Heart left ventricle (tissue), 13 donors: ENCODE measurements around the gene TRAPPC14.

Experiments used
- POLR2A ChIP-seq, 2 donors: fragments of 450-650 bp; IDR thresholded peaks; one replicate each; pipeline ENCODE4 v1.6.1; 2017; ENCODE audit warnings: antibody characterized with exemption in 2 of 2, mild to moderate bottlenecking in 2 of 2, moderate library complexity in 2 of 2
- TF ChIP-seq, protein P1 (sequence below), 12 donors: fragments of 200-600 bp; sonication (generic) in 4 of 12; IDR thresholded peaks; one replicate each; pipeline versions ENCODE4 v1.5.0 to v1.8.0; 2018 to 2022; ENCODE audit warnings: antibody characterized with exemption in 12 of 12, mild to moderate bottlenecking in 5 of 12
- donor health status: ischemic (EF 13 %, LVEDD 7.1; RV severe dilation, severe dysfunction).
- donor health status: DM: no; HTN: yes; CAD: no.
- donor health status: DM: no; HTN: no; CAD: no.
- donor health status: ischemic (EF 25% LVEDD 6.9; RV normal size, moderate dysfunction).
- donor health status: ischemic (EF 25% LVEDD 5.7; RV mildly dilated, moderate dysfunction).
- donor health status: ischemic (EF 35%, LVEDD 5.7; RV mildly dilated, moderate dysfunction).
- donor health status: nonischemic (EF 11% LVEDD 7.7; RV severe dilation, severe dysfunction).
- donor health status: DM: yes; HTN: yes; CAD: no.
- donor health status: PGD.
- donor health status: ischemic (EF 29% LVEDD 5.4; RV normal size, mild dysfunction).
- donor health status: nonischemic (EF 23%, LVEDD 6.1; RV moderate dilation, normal function).

DNA sequence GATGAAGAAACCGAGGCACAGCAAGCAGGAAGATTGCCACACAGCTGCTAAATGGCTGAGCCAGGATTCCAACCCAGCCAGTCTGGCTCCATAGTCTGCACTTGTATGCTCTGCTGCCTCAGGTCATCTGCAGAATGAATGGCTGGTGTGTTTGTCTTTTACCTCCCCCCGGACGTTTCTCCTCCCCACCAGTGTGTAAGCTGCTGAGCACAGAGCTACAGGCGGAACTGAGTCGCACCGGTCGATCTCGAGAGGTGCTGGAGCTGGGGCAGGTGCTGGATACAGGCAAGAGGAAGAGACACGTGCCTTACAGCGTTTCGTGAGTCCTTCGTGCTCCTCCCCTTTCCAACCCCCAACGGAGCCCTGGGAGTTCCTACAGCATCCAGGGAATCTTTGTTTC lies 36.5 kb downstream of the TRAPPC14 start:
- TF ChIP-seq, protein P1, sequence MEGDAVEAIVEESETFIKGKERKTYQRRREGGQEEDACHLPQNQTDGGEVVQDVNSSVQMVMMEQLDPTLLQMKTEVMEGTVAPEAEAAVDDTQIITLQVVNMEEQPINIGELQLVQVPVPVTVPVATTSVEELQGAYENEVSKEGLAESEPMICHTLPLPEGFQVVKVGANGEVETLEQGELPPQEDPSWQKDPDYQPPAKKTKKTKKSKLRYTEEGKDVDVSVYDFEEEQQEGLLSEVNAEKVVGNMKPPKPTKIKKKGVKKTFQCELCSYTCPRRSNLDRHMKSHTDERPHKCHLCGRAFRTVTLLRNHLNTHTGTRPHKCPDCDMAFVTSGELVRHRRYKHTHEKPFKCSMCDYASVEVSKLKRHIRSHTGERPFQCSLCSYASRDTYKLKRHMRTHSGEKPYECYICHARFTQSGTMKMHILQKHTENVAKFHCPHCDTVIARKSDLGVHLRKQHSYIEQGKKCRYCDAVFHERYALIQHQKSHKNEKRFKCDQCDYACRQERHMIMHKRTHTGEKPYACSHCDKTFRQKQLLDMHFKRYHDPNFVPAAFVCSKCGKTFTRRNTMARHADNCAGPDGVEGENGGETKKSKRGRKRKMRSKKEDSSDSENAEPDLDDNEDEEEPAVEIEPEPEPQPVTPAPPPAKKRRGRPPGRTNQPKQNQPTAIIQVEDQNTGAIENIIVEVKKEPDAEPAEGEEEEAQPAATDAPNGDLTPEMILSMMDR (IDR thresholded peaks at IDR 0.05) = no peak
- no peak for TF ChIP-seq POLR2A (IDR thresholded peaks at IDR 0.05)
